Upper lobe of right lung (tissue), 1 donor: Measurements from ENCODE around the gene MERTK. TPM values are rescaled to one million over a fixed set of nuclear protein-coding genes. Genes with fewer than 3 reads are reported as not detected.
A peak's percentile ranks its signal among the peaks of the same experiment; 100 is the strongest.

Source experiments
- ATAC-seq: fragments of 200-7000 bp; cut with Tn5 transposase; one replicate; pipeline ENCODE4 v1.9.1; 2020; ENCODE audit warnings: mild to moderate bottlenecking, moderate library complexity
- DNase-seq: peaks from one replicate; pipeline ENCODE4 v3.0.0-alpha.2; 2020
- H3K27ac ChIP-seq: fragments of 200-600 bp; one replicate; pipeline ENCODE4 v1.8.0; 2022
- H3K27me3 ChIP-seq: fragments of 200-600 bp; one replicate; pipeline ENCODE4 v1.8.0; 2022; ENCODE audit warnings: mild to moderate bottlenecking
- H3K36me3 ChIP-seq: fragments of 200-600 bp; one replicate; pipeline ENCODE4 v1.8.0; 2022
- H3K4me1 ChIP-seq: fragments of 200-600 bp; one replicate; pipeline ENCODE4 v1.8.0; 2022
- H3K4me3 ChIP-seq: fragments of 200-600 bp; one replicate; pipeline ENCODE4 v1.8.0; 2022; ENCODE audit warnings: mild to moderate bottlenecking
- H3K9me3 ChIP-seq: fragments of 200-600 bp; one replicate; pipeline ENCODE4 v1.8.0; 2022
- intact Hi-C: fragments of 100-400 bp; cut with DNase I; formaldehyde crosslinking; loops from one replicate; pipeline ENCODE4 v1.11.0; 2022
- total RNA-seq: library from RNA; stranded (reverse); fragmentation: NEBNext Ultra II Directional; extraction: Animal tissue kit (Norgen Biotek cat#: 25700); gene quantifications from one replicate; pipeline ENCODE4 v1.2.1, GENCODE V29; 2021
- TF ChIP-seq, protein P1 (sequence below): fragments of 200-600 bp; IDR thresholded peaks from one replicate; pipeline ENCODE4 v1.8.0; 2022; ENCODE audit warnings: antibody characterized with exemption
- donor health status: DM: no; HTN: yes; CAD: no; lungs with severe emphysema.

The MERTK gene
- total RNA-seq, 1 donor from 2014 or later = 17.3 TPM

DNA sequence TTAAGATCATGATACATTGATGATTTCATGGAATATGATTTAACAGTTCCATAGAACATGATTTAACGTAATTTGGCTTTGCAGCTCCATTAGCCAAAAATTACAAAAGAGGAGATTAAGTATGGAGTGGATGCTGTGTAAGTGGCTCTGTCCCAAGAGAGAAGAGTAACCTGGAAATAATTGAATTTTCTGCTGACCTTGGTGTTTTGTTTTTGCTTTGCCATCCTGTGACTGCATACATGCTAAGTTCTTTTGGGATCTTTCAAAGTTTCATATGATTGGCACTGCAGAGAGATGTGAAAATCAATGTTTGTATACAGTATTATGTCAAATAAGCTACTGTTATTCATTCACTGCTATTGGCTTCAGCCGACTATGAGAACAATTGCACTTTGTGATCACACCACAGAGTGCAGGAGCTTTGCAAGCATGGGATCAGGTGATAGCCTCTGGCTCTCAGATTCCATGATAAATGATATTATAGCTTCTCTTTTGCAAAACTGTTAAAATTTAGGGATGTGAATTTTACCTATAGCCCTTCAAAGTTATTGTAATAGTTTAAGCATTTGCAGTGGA lies 110.6 kb downstream of the MERTK start:
- ATAC-seq (no peak), DNase-seq (no peak)
- H3K27me3 ChIP-seq = no peaks in the 10 kb centered on the region
- H3K4me1 ChIP-seq = no peaks in the 10 kb centered on the region
- H3K4me3 ChIP-seq = no peak overlapping the region
- peaks cover 34% of the 10 kb centered on the region for H3K36me3 ChIP-seq
- intact Hi-C loops = no loop called here
- no peak overlapping the region for H3K27ac ChIP-seq
- H3K9me3 ChIP-seq = no peaks in the 10 kb centered on the region
- TF ChIP-seq, protein P1, sequence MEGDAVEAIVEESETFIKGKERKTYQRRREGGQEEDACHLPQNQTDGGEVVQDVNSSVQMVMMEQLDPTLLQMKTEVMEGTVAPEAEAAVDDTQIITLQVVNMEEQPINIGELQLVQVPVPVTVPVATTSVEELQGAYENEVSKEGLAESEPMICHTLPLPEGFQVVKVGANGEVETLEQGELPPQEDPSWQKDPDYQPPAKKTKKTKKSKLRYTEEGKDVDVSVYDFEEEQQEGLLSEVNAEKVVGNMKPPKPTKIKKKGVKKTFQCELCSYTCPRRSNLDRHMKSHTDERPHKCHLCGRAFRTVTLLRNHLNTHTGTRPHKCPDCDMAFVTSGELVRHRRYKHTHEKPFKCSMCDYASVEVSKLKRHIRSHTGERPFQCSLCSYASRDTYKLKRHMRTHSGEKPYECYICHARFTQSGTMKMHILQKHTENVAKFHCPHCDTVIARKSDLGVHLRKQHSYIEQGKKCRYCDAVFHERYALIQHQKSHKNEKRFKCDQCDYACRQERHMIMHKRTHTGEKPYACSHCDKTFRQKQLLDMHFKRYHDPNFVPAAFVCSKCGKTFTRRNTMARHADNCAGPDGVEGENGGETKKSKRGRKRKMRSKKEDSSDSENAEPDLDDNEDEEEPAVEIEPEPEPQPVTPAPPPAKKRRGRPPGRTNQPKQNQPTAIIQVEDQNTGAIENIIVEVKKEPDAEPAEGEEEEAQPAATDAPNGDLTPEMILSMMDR = no peak

DNA sequence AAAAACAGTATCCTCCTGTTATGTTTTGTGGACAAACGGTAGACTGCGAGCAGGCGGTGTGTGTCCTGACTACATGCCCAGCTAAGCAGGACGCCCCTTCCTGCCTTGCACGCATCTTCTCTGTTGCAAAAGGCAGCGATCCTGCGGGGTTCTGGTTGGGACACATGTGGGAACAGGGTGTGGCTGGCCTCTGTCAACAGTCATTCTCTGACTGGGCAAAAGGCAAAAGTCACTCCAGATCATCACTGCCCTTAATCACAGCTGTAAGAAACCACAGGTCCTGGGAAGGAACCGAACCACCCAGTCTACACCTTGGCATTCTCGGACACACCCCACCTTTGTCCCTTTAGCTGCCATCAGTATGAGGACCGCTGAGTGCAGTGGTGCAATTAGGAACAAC lies 112.3 kb downstream of the MERTK start:
- no peak overlapping the region for H3K27ac ChIP-seq
- TF ChIP-seq, protein P1 = no peak
- DNase-seq (no peak), ATAC-seq (peak; percentile 74)
- intact Hi-C loops = no loop called here
- H3K36me3 ChIP-seq = peaks cover 34% of the 10 kb centered on the region
- no peaks in the 10 kb centered on the region for H3K9me3 ChIP-seq
- no peaks in the 10 kb centered on the region for H3K27me3 ChIP-seq
- no peak overlapping the region for H3K4me3 ChIP-seq
- no peaks in the 10 kb centered on the region for H3K4me1 ChIP-seq

DNA sequence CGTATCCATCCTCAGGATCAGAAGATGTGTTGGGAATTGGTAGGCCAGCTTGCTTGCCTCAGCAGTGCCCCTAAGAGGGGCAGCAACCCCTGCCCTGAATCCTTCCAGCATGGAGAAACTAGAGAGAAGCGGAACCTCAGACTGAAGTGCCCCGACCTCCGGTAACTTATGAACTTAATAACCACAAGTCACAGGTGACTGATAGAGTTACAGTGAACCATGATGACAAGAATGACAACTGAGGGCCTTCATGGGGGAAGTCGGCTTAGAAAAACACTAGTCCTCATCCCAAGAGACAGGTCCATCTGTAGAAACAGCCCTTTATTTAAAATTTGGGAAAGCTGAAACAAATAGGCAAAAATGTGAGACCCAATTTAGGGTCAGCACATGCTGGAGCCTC lies 114.1 kb downstream of the MERTK start:
- Histone ChIP-seq H3K27ac (no peak overlapping the region), H3K27me3 (no peaks in the 10 kb centered on the region), H3K4me3 (no peak overlapping the region), H3K9me3 (no peaks in the 10 kb centered on the region), H3K36me3 (peaks cover 30% of the 10 kb centered on the region), H3K4me1 (no peaks in the 10 kb centered on the region)
- TF ChIP-seq, protein P1 = no peak
- no peak for ATAC-seq
- no peak for DNase-seq
- intact Hi-C loops = no loop called here

DNA sequence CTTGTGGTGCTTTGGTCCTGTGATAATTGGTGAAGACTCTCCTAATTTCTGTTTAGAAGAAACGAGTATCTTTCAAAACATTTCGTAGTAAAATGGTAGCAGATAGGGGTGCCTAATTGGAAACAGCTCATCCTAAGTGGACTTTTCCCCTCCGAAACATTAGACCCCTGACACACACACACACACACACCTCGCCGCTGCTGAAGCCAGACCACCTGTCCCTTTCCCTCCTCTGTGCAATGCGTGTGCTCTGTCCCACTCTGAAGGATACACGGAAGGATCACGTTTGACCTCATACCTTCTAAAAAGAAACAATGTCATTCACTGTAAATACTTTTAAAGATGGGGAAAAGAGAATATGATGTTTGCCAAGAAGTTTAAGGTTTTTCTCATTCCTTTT lies 120.4 kb downstream of the MERTK start:
- Histone ChIP-seq H3K27me3 (no peaks in the 10 kb centered on the region), H3K9me3 (no peaks in the 10 kb centered on the region), H3K36me3 (peaks cover 12% of the 10 kb centered on the region), H3K4me3 (no peak overlapping the region), H3K27ac (no peak overlapping the region), H3K4me1 (no peaks in the 10 kb centered on the region)
- TF ChIP-seq, protein P1 = no peak
- intact Hi-C loops = no loop called here
- DNase-seq = no peak
- no peak for ATAC-seq

DNA sequence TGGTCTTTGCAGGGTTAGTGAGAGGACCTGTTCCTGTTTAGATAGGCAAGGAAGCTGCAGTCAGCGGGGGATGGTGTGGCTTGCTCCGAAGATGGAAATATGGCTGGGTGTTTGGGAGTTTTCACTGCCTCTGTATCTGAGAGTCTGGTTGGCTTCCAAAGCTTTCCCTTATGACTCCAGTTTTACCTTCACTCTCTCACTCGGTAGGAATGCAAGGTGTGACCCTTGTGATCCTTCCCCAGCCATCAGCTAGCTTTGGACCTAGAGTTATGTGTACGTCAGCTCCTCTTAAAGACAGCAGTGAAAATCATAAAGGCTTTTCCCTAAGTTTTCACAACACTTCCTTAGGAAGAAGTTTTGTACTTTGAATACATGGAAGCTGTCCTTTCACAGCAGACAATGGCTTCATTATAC lies 121.2 kb downstream of the MERTK start:
- ATAC-seq = peak; percentile 88
- H3K27ac ChIP-seq = no peak overlapping the region
- H3K4me1 ChIP-seq = no peaks in the 10 kb centered on the region
- H3K27me3 ChIP-seq = no peaks in the 10 kb centered on the region
- H3K4me3 ChIP-seq = no peak overlapping the region
- TF ChIP-seq, protein P1 = no peak
- no peaks in the 10 kb centered on the region for H3K9me3 ChIP-seq
- intact Hi-C loops = no loop called here
- DNase-seq = no peak
- peaks cover 12% of the 10 kb centered on the region for H3K36me3 ChIP-seq

DNA sequence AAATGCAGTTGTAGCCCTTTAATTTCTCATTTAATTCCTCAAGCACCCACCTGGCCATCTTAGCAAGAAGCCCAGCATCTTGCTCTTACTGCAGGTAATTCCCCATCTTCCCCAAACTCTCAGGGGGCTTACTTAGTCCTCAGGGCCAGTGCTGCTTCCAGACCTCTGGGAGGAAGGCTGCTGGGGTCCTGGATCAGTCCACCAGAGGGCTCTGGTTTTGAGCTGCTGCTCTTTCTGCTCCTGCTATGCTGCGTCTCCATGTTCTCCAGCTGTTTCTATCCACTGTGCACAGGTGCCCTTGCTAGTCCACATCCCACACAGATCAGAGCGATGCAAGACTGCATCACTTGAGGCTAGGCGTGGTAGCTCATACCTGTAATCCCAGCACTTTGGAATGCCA lies 122.2 kb downstream of the MERTK start:
- no peak overlapping the region for H3K27ac ChIP-seq
- intact Hi-C loops = no loop called here
- TF ChIP-seq, protein P1 = no peak
- no peaks in the 10 kb centered on the region for H3K27me3 ChIP-seq
- peaks cover 21% of the 10 kb centered on the region for H3K36me3 ChIP-seq
- H3K4me3 ChIP-seq = no peak overlapping the region
- H3K9me3 ChIP-seq = no peaks in the 10 kb centered on the region
- DNase-seq = no peak
- ATAC-seq = no peak
- no peaks in the 10 kb centered on the region for H3K4me1 ChIP-seq
